HepG2 (cell line): ENCODE data around the gene ADPRM. TPM values are rescaled to one million over a fixed set of nuclear protein-coding genes. Genes with fewer than 3 reads are reported as not detected.
"Not testable (repeated sequence)": the region's sequence is repeated elsewhere in the genome, so short reads cannot be mapped to it uniquely, and the experiment has no call there.

Experiments used
- ATAC-seq: fragments of 200-7000 bp; cut with Tn5 transposase; 3 replicates; pipeline ENCODE4 v1.9.1; 2020; ENCODE audit warnings: mild to moderate bottlenecking, moderate library complexity
- BruUV-seq: library from RNA; stranded (reverse); fragments of 400-500 nt; replicated peaks from 2 replicates; lab custom pipeline; 2021; lab: Mats Ljungman, UMichigan
- CTCF ChIA-PET: fragments of 300-600 bp; formaldehyde crosslinking; extraction: SDS; loops from one replicate; lab custom pipeline; 2021; ENCODE audit warnings: low total read pairs, inconsistent platforms, low intra/inter-chr PET ratio; lab: Yijun Ruan, JAX
- POLR2A ChIA-PET: fragments of 350-600 bp; sonication (Branson Sonifier 250); formaldehyde crosslinking; loops from one replicate; lab custom pipeline; 2020; ENCODE audit warnings: antibody characterized with exemption, inconsistent platforms; lab: Yijun Ruan, JAX
- DNase-seq: peaks from one replicate; pipeline ENCODE4 v3.0.0-alpha.2; 2015; ENCODE audit warnings: low spot score
- FAIRE-seq: peaks from 3 replicates; lab custom pipeline; 2011; peaks lifted over from hg19 to GRCh38; lab: Jason Lieb, UNC
- H2AFZ ChIP-seq: one replicate; pipeline ENCODE4 v1.6.1; 2011; ENCODE audit warnings: low read length, inconsistent platforms
- H3K27ac ChIP-seq: fragments of 300-600 bp; 3 replicates; pipeline ENCODE4 v1.8.0; 2011; ENCODE audit warnings: mixed run types, mild to moderate bottlenecking, mixed read lengths, low read length, inconsistent platforms; ENCODE audit not compliant: insufficient read depth; ENCODE audit errors: extremely low read length
- H3K27me3 ChIP-seq, 2 experiments: fragments of 200-600 bp in 1 of 2; 2 replicates in 1 of 2; 3 replicates in 1 of 2; pipeline versions ENCODE4 v1.6.0 to v1.8.0; 2011; ENCODE audit warnings: low read length in 2 of 2, mild to moderate bottlenecking in 2 of 2, moderate library complexity in 2 of 2, inconsistent platforms in 1 of 2; ENCODE audit not compliant: insufficient read depth in 2 of 2, control insufficient read depth in 1 of 2
- H3K36me3 ChIP-seq, 2 experiments: fragments of 200-600 bp in 1 of 2; replicated peaks in 1 of 2; 2 replicates in 1 of 2; 3 replicates in 1 of 2; pipeline versions ENCODE4 v1.5.1 to v1.8.0; 2011; ENCODE audit warnings: low read length in 2 of 2, inconsistent platforms in 1 of 2; ENCODE audit not compliant: insufficient read depth in 2 of 2, control insufficient read depth in 1 of 2
- H3K4me1 ChIP-seq: 2 replicates; pipeline ENCODE4 v1.5.1; 2012; ENCODE audit warnings: low read length, inconsistent platforms; ENCODE audit not compliant: insufficient read depth
- H3K4me2 ChIP-seq: 2 replicates; pipeline ENCODE4 v1.6.0; 2011; ENCODE audit warnings: low read depth, low read length, inconsistent platforms
- H3K4me3 ChIP-seq, 3 experiments: fragments of 200-600 bp in 1 of 3; sonication (generic), shearing (Covaris generic) in 1 of 3; replicated peaks in 1 of 3; 2 replicates each; pipeline ENCODE4 v1.5.1; 2011 to 2016; ENCODE audit warnings: low read length in 3 of 3, inconsistent platforms in 2 of 3, low read depth in 2 of 3, mild to moderate bottlenecking in 2 of 3, control low read depth in 1 of 3, mixed read lengths in 1 of 3; ENCODE audit not compliant: insufficient read depth in 1 of 3
- H3K79me2 ChIP-seq: one replicate; pipeline ENCODE4 v1.6.1; 2011; ENCODE audit warnings: low read length, inconsistent platforms; ENCODE audit not compliant: insufficient read depth
- H3K9ac ChIP-seq: 2 replicates; pipeline ENCODE4 v1.6.0; 2011; ENCODE audit warnings: mild to moderate bottlenecking, low read depth, low read length, inconsistent platforms; ENCODE audit not compliant: insufficient read depth
- H3K9me3 ChIP-seq: 2 replicates; pipeline ENCODE4 v1.5.1; 2012; ENCODE audit warnings: mild to moderate bottlenecking, low read length
- H4K20me1 ChIP-seq: 2 replicates; pipeline ENCODE4 v1.6.0; 2011; ENCODE audit warnings: inconsistent platforms, mild to moderate bottlenecking, low read length, moderate library complexity; ENCODE audit not compliant: insufficient read depth
- GATAD2A ChIP-seq: IDR thresholded peaks from 2 replicates; pipeline ENCODE4 v1.6.1; 2016
- SMARCE1 ChIP-seq: fragments of 450-650 bp; IDR thresholded peaks from 2 replicates; pipeline ENCODE4 v1.6.1; 2017; ENCODE audit warnings: borderline replicate concordance
- SNRNP70 ChIP-seq: fragments of 200-400 bp; formaldehyde crosslinking; IDR thresholded peaks from 2 replicates; pipeline ENCODE4 v1.6.1; 2017; ENCODE audit warnings: mild to moderate bottlenecking, low read depth, low read length, moderate library complexity
- ZNF430 ChIP-seq: sonication (generic); formaldehyde crosslinking; IDR thresholded peaks from 2 replicates; pipeline ENCODE4 v1.9.0; 2021; ENCODE audit warnings: mild to moderate bottlenecking, missing genetic modification reagents
- ZNF501 ChIP-seq: sonication (generic); formaldehyde crosslinking; IDR thresholded peaks from 2 replicates; pipeline ENCODE4 v1.5.1; 2020; ENCODE audit warnings: mild to moderate bottlenecking, moderate library complexity, missing genetic modification reagents
- ZNF883 ChIP-seq: sonication (generic); formaldehyde crosslinking; IDR thresholded peaks from 2 replicates; pipeline ENCODE4 v1.5.1; 2020; ENCODE audit warnings: mild to moderate bottlenecking, missing genetic modification reagents; ENCODE audit errors: not compliant biosample characterization
- WGBS: methylation state at CpG from one replicate; pipeline ENCODE4 v1.1.6; 2017; ENCODE audit warnings: low lambda C conversion rate; 5-methylcytosine and 5-hydroxymethylcytosine counted together
- in situ Hi-C: cut with HindIII; loops from 2 replicates; pipeline ENCODE4 v1.10.0; 2017; ENCODE audit warnings: low pct_unique_long_range_greater_than_20kb; ENCODE audit not compliant: extremely low pct_ligation_motif_present
- intact Hi-C: fragments of 100-400 bp; cut with micrococcal nuclease; formaldehyde crosslinking; loops from one replicate; pipeline ENCODE4 v1.10.0; 2022; ENCODE audit not compliant: unreplicated experiment
- polyA plus RNA-seq, 8 experiments: library from polyadenylated mRNA; depleted of rRNA in 3 of 8; stranded (reverse) in 7 of 8; unstranded in 1 of 8; fragments of >200 nt; fragmentation: Illumina TruSeq in 4 of 8; extraction: Trizol in 4 of 8; gene quantifications; 2 replicates each; pipeline versions ENCODE4 v1.2.1 to v1.2.3, GENCODE V29; 2011 to 2016; ENCODE audit warnings: low read depth in 4 of 8, missing spikeins in 1 of 8, mixed read lengths in 1 of 8; ENCODE audit not compliant: insufficient read depth in 1 of 8
- total RNA-seq, 5 experiments: library from RNA; depleted of rRNA; stranded (reverse); fragments of >200 nt; fragmentation: Illumina TruSeq; extraction: Trizol; gene quantifications; 2 replicates each; pipeline ENCODE4 v1.2.3, GENCODE V29; 2016; ENCODE audit warnings: low read depth in 1 of 5

ADPRM gene
- total and polyA plus RNA-seq, 2 of the 13 experiments (the other 11 are each of a cell fraction or from before 2014, with no cell fraction given): 5.6 to 10.8 TPM

DNA sequence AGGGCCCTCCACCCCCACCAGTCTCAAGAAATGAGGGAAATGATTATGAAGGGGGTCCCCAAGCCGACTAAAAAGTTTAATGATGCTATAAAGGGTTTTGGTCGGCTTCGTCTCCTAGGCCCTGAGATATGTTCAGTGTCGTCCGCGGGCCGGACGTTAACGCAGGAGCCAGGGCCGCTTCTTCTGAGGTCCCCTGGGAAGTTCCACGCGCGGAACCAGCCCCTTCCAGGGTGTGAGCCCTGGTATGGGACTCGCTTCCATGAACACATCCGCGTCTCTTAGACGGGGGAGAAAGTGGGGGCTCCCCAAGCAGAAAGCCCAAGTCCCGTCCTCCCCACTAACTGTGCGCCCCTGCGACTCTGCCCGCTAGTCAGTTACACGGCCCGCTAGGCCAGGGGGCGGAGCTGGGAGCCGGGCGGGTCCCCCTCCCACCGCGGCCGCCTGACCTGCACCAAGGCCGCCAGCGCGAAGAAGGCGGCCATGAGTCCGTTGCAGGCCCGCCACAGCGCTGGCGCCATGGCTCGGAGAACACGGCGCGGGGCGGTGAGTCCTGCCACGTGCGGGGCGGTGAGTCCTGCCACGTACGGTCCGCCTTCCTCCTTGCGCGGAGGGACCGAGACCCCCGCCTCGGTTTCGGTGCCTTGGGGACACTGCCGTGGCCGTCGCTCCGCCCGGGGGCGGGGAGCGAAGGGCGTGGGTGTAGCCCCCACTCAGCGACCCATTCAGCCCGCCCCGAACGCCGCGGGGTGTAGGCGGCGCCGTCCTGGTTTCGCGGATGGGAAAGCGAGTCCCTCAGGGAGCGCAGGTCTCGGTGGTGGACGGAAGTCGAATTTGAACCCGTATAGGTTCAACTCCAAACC is 32.2 kb downstream of the ADPRM start, which contains the start of gene TMEM220 (continued):
- TF ChIP-seq SMARCE1: no peak
- TF ChIP-seq GATAD2A: no peak
- peak; percentile 87 for TF ChIP-seq ZNF883 (CRISPR knock-in tag)
- no peak for TF ChIP-seq SNRNP70

DNA sequence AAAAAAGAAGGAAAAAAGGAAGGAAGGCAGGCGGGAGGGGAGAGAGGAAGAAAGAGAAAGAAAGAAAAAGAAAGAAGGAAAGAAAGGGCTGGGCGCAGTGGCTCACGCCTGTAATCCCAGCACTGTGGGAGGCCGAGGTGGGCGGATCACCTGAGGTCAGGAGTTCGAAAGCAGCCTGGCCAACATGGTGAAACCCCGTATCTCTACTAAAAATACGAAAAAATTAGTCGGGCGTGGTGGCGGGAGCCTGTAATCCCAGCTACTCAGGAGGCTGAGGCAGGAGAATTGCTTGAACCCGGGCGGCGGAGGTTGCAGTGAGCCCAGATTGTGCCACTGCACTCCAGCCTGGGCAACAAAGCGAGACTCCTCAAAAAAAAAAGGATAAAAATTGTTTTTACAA is 32.9 kb downstream of the ADPRM start:
- BruUV-seq, CTCF ChIA-PET: not testable (repeated sequence)
- POLR2A ChIA-PET: interaction anchor here (0.9 to 1.8 kb wide), 3 partner anchors 12 to 33 kb away, joined by 3 to 4 read pairs (median 3); partner anchors contain the start of genes ADPRM and SCO1

More for the DNA sequence above, 32.9 kb downstream of the ADPRM start:
- 6% methylated on average over 15 of the region's 15 CpGs for WGBS
- in situ Hi-C loops, H3K79me2 ChIP-seq, H3K36me3 ChIP-seq, FAIRE-seq, H4K20me1 ChIP-seq, H3K9me3 ChIP-seq, H3K27me3 ChIP-seq, DNase-seq, H2AFZ ChIP-seq, ATAC-seq: not testable (repeated sequence)
- TF ChIP-seq ZNF501 (peak; percentile 1; the same call in 1 of the 2 replicates), ZNF430 (CRISPR knock-in tag) (peak; percentile 13; the same call in 1 of the 2 replicates)
- Histone ChIP-seq H3K4me2 (peak overlapping the region; percentile 68), H3K4me1 (peaks cover 18% of the 10 kb centered on the region), H3K27ac (peak overlapping the region; percentile 55), H3K9ac (peak overlapping the region; percentile 72), H3K4me3 (peak overlapping the region; percentile 57 to 77 (median 67))
- intact Hi-C loops: loop anchor here (5.0 kb wide), 1 partner anchor 33 kb away; the partner anchor contains the start of genes ADPRM and SCO1
